ENCODE measurements around the gene MRPS7. TPM values are rescaled to one million over a fixed set of nuclear protein-coding genes. Genes with fewer than 3 reads are reported as not detected.
A peak's percentile ranks its signal among the peaks of the same experiment; 100 is the strongest.

The MRPS7 gene
- total and polyA plus RNA-seq, 10 of the 15 experiments (the other 5 are each of a cell fraction or from before 2014, with no cell fraction given) = 88.4 to 217 (median 109) TPM

DNA sequence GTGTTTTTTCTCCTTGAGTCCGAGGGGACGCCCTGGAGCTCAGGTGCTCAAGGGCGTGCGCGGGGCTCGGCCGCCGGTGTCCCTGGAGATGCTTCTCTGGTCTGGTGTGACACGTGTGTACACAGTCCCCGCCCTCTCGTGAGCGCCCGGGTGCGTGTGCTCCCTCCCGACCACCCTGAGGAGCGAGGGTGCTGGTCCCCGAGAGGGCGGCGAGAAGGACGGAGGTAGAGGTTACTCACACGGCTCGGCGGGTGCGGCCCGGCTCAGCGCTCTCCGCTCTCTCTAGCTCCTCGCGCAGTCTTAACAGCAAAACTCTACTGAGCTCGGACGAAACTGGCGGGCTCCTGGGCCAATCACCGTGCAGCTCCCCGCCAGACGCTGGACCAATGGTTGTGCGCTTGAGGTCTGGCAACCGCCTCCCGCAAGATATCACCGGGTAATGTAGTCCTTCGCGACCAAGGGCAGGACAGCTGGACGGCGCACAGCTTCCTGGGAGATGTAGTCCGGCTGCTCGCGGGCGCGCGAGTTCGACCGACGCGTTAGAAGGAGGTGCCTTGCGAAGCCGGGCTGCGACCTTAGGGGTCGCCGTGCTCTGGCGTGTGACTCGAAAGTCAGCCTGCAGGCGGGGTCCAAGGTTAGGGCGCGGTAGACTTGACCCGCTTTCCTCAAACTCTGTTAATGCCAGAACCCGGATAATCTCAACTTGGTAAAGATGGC is 27.6 kb downstream of the MRPS7 start, which contains the start of gene SLC25A19 (continued):
- TF ChIP-seq, protein P1, sequence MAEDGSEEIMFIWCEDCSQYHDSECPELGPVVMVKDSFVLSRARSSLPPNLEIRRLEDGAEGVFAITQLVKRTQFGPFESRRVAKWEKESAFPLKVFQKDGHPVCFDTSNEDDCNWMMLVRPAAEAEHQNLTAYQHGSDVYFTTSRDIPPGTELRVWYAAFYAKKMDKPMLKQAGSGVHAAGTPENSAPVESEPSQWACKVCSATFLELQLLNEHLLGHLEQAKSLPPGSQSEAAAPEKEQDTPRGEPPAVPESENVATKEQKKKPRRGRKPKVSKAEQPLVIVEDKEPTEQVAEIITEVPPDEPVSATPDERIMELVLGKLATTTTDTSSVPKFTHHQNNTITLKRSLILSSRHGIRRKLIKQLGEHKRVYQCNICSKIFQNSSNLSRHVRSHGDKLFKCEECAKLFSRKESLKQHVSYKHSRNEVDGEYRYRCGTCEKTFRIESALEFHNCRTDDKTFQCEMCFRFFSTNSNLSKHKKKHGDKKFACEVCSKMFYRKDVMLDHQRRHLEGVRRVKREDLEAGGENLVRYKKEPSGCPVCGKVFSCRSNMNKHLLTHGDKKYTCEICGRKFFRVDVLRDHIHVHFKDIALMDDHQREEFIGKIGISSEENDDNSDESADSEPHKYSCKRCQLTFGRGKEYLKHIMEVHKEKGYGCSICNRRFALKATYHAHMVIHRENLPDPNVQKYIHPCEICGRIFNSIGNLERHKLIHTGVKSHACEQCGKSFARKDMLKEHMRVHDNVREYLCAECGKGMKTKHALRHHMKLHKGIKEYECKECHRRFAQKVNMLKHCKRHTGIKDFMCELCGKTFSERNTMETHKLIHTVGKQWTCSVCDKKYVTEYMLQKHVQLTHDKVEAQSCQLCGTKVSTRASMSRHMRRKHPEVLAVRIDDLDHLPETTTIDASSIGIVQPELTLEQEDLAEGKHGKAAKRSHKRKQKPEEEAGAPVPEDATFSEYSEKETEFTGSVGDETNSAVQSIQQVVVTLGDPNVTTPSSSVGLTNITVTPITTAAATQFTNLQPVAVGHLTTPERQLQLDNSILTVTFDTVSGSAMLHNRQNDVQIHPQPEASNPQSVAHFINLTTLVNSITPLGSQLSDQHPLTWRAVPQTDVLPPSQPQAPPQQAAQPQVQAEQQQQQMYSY (CRISPR knock-in tag; IDR thresholded peaks at IDR 0.05) = no peak
- TF ChIP-seq POLR2A (IDR thresholded peaks at IDR 0.05; ENCODE audit: low read depth, low read length) (peak; percentile 97), MTA2 (IDR thresholded peaks at IDR 0.05; ENCODE audit: low read depth) (no peak), CBFB (IDR thresholded peaks at IDR 0.05; ENCODE audit: low read depth) (peak; percentile 29; the same call in 1 of the 2 replicates), TCF12 (IDR thresholded peaks at IDR 0.05; ENCODE audit: low read depth, low read length) (peak; percentile 84)
- TF ChIP-seq, protein P2, sequence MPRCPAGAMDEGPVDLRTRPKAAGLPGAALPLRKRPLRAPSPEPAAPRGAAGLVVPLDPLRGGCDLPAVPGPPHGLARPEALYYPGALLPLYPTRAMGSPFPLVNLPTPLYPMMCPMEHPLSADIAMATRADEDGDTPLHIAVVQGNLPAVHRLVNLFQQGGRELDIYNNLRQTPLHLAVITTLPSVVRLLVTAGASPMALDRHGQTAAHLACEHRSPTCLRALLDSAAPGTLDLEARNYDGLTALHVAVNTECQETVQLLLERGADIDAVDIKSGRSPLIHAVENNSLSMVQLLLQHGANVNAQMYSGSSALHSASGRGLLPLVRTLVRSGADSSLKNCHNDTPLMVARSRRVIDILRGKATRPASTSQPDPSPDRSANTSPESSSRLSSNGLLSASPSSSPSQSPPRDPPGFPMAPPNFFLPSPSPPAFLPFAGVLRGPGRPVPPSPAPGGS (IDR thresholded peaks at IDR 0.05; ENCODE audit: borderline replicate concordance, insufficient read depth, low read depth, low read length, poor library complexity, severe bottlenecking) = no peak
- TF ChIP-seq, protein P3, sequence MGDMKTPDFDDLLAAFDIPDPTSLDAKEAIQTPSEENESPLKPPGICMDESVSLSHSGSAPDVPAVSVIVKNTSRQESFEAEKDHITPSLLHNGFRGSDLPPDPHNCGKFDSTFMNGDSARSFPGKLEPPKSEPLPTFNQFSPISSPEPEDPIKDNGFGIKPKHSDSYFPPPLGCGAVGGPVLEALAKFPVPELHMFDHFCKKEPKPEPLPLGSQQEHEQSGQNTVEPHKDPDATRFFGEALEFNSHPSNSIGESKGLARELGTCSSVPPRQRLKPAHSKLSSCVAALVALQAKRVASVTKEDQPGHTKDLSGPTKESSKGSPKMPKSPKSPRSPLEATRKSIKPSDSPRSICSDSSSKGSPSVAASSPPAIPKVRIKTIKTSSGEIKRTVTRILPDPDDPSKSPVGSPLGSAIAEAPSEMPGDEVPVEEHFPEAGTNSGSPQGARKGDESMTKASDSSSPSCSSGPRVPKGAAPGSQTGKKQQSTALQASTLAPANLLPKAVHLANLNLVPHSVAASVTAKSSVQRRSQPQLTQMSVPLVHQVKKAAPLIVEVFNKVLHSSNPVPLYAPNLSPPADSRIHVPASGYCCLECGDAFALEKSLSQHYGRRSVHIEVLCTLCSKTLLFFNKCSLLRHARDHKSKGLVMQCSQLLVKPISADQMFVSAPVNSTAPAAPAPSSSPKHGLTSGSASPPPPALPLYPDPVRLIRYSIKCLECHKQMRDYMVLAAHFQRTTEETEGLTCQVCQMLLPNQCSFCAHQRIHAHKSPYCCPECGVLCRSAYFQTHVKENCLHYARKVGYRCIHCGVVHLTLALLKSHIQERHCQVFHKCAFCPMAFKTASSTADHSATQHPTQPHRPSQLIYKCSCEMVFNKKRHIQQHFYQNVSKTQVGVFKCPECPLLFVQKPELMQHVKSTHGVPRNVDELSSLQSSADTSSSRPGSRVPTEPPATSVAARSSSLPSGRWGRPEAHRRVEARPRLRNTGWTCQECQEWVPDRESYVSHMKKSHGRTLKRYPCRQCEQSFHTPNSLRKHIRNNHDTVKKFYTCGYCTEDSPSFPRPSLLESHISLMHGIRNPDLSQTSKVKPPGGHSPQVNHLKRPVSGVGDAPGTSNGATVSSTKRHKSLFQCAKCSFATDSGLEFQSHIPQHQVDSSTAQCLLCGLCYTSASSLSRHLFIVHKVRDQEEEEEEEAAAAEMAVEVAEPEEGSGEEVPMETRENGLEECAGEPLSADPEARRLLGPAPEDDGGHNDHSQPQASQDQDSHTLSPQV (IDR thresholded peaks at IDR 0.05) = no peak
- TF ChIP-seq, protein P4, sequence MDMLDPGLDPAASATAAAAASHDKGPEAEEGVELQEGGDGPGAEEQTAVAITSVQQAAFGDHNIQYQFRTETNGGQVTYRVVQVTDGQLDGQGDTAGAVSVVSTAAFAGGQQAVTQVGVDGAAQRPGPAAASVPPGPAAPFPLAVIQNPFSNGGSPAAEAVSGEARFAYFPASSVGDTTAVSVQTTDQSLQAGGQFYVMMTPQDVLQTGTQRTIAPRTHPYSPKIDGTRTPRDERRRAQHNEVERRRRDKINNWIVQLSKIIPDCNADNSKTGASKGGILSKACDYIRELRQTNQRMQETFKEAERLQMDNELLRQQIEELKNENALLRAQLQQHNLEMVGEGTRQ (IDR thresholded peaks at IDR 0.05; ENCODE audit: borderline replicate concordance, low read depth, low read length) = no peak; the same call in 1 of the 2 replicates
